HepG2 (cell line): ENCODE data around the gene ACYP2. TPM values are rescaled to one million over a fixed set of nuclear protein-coding genes. Genes with fewer than 3 reads are reported as not detected.

Experiments
- CC2D1A ChIP-seq: sonication (generic); formaldehyde crosslinking; IDR thresholded peaks from 2 replicates; pipeline ENCODE4 v1.8.1; 2023; ENCODE audit warnings: mild to moderate bottlenecking, missing genetic modification reagents
- DBP ChIP-seq: sonication (generic); formaldehyde crosslinking; IDR thresholded peaks from 2 replicates; pipeline ENCODE4 v1.4.0; 2020; ENCODE audit warnings: missing genetic modification reagents; ENCODE audit errors: not compliant biosample characterization
- MXI1 ChIP-seq: IDR thresholded peaks from 3 replicates; pipeline ENCODE4 v1.6.1; 2012; ENCODE audit warnings: low read depth, low read length, inconsistent platforms, borderline replicate concordance
- NCOA1 ChIP-seq: sonication (generic); formaldehyde crosslinking; IDR thresholded peaks from 2 replicates; pipeline ENCODE4 v1.9.0; 2021; ENCODE audit warnings: missing genetic modification reagents
- PHF8 ChIP-seq: sonication (generic); formaldehyde crosslinking; IDR thresholded peaks from 2 replicates; pipeline ENCODE4 v1.5.0; 2020; ENCODE audit warnings: missing genetic modification reagents
- POGZ ChIP-seq: sonication (generic); formaldehyde crosslinking; IDR thresholded peaks from 2 replicates; pipeline ENCODE4 v1.4.0; 2020; ENCODE audit warnings: mild to moderate bottlenecking, missing genetic modification reagents
- RFX5 ChIP-seq: IDR thresholded peaks from 2 replicates; pipeline ENCODE4 v1.6.1; 2011; ENCODE audit warnings: low read depth, low read length, improper control_type of control experiment
- XRCC5 ChIP-seq: fragments of 200-400 bp; formaldehyde crosslinking; optimal IDR thresholded peaks from 2 replicates; pipeline ENCODE3; 2017; ENCODE audit warnings: mild to moderate bottlenecking, low read length
- YEATS2 ChIP-seq: sonication (generic); formaldehyde crosslinking; IDR thresholded peaks from 2 replicates; pipeline ENCODE4 v1.4.0; 2020; ENCODE audit warnings: missing genetic modification reagents, borderline replicate concordance
- ZFP82 ChIP-seq: sonication (generic); formaldehyde crosslinking; IDR thresholded peaks from 2 replicates; pipeline ENCODE4 v1.5.1; 2020; ENCODE audit warnings: mild to moderate bottlenecking, missing genetic modification reagents, borderline replicate concordance
- ZNF503 ChIP-seq: sonication (generic); formaldehyde crosslinking; IDR thresholded peaks from 2 replicates; pipeline ENCODE4 v1.4.0; 2020; ENCODE audit warnings: missing genetic modification reagents
- ZNF598 ChIP-seq: sonication (generic); formaldehyde crosslinking; IDR thresholded peaks from 2 replicates; pipeline ENCODE4 v1.5.1; 2020; ENCODE audit warnings: mild to moderate bottlenecking, missing genetic modification reagents, borderline replicate concordance
- ZNF709 ChIP-seq: sonication (generic); formaldehyde crosslinking; IDR thresholded peaks from 2 replicates; pipeline ENCODE4 v1.5.0; 2020; ENCODE audit warnings: mild to moderate bottlenecking, missing genetic modification reagents
- ZNF713 ChIP-seq: sonication (generic); formaldehyde crosslinking; IDR thresholded peaks from 2 replicates; pipeline ENCODE4 v1.4.0; 2020; ENCODE audit warnings: mild to moderate bottlenecking, missing genetic modification reagents
- polyA plus RNA-seq, 8 experiments: library from polyadenylated mRNA; depleted of rRNA in 3 of 8; stranded (reverse) in 7 of 8; unstranded in 1 of 8; fragments of >200 nt; fragmentation: Illumina TruSeq in 4 of 8; extraction: Trizol in 4 of 8; gene quantifications; 2 replicates each; pipeline versions ENCODE4 v1.2.1 to v1.2.3, GENCODE V29; 2011 to 2016; ENCODE audit warnings: low read depth in 4 of 8, missing spikeins in 1 of 8, mixed read lengths in 1 of 8; ENCODE audit not compliant: insufficient read depth in 1 of 8
- total RNA-seq, 5 experiments: library from RNA; depleted of rRNA; stranded (reverse); fragments of >200 nt; fragmentation: Illumina TruSeq; extraction: Trizol; gene quantifications; 2 replicates each; pipeline ENCODE4 v1.2.3, GENCODE V29; 2016; ENCODE audit warnings: low read depth in 1 of 5
- TF ChIP-seq, protein P1 (sequence below): sonication (generic); formaldehyde crosslinking; IDR thresholded peaks from 2 replicates; pipeline ENCODE4 v1.8.0; 2022; ENCODE audit warnings: missing genetic modification reagents, mild to moderate bottlenecking, borderline replicate concordance
- TF ChIP-seq, protein P2 (sequence below): sonication (generic); formaldehyde crosslinking; IDR thresholded peaks from 2 replicates; pipeline ENCODE4 v1.5.0; 2020; ENCODE audit warnings: mild to moderate bottlenecking, missing genetic modification reagents
- TF ChIP-seq, protein P3 (sequence below): sonication (generic); formaldehyde crosslinking; IDR thresholded peaks from 2 replicates; pipeline ENCODE4 v1.4.0; 2020; ENCODE audit warnings: mild to moderate bottlenecking, missing genetic modification reagents

Gene ACYP2
- total and polyA plus RNA-seq, 2 of the 13 experiments (the other 11 are each of a cell fraction or from before 2014, with no cell fraction given): 12.3 to 12.7 TPM

DNA sequence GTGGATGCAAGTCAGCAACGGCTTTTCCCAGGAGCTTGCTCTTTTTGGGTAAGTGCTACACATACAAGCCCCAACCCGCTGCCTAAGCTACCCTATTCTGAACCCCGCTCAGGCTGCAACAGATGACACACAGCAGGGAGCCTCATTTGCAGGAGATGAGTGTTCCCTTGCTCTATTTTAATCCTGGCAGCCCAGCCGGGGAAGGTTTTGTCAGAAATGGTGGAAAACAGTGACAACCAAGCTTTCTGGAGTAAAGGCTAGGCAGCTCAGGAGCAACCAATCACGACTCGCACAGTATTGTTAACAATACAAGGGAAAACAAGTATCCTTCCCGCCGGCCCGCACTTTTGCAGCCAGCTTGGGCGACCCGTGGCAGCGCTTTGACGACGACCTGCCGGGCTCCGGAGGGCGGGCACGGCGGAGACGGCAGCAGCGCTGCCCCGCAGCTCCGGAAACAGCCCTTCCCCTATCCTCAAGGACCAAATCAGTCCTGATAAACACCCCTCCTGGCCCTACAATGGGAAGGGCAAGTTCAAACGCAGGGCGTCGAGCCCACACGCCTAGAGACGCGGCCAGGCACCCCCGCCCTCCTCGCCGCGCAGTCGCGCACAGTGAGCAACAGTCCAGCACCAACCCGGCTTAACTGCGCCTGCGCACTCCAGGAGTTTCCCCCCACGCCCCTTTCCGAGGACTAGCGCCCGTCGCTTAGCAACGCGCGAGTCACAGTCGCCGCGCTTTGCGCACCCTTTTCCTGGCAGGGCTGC, 214.9 kb downstream of the ACYP2 start (continued):
- TF ChIP-seq POGZ (CRISPR knock-in tag) (peak; percentile 70), PHF8 (peak; percentile 69), MXI1 (peak; percentile 94; the same call in 2 of the 3 replicates), XRCC5 (peak; percentile 85), DBP (CRISPR knock-in tag) (no peak), RFX5 (peak; percentile 79), ZNF713 (CRISPR knock-in tag) (0 out of 2 replicates have a peak, but pooled peaks have one; percentile 45), NCOA1 (CRISPR knock-in tag) (peak; percentile 95), ZNF503 (CRISPR knock-in tag) (0 out of 2 replicates have a peak, but pooled peaks have one; percentile 57), ZNF709 (CRISPR knock-in tag) (peak; percentile 76; the same call in 1 of the 2 replicates), ZNF598 (CRISPR knock-in tag) (peak; percentile 96), ZFP82 (peak; percentile 61; the same call in 1 of the 2 replicates), CC2D1A (CRISPR knock-in tag) (no peak), YEATS2 (CRISPR knock-in tag) (0 out of 2 replicates have a peak, but pooled peaks have one; percentile 33)
- TF ChIP-seq, protein P1, sequence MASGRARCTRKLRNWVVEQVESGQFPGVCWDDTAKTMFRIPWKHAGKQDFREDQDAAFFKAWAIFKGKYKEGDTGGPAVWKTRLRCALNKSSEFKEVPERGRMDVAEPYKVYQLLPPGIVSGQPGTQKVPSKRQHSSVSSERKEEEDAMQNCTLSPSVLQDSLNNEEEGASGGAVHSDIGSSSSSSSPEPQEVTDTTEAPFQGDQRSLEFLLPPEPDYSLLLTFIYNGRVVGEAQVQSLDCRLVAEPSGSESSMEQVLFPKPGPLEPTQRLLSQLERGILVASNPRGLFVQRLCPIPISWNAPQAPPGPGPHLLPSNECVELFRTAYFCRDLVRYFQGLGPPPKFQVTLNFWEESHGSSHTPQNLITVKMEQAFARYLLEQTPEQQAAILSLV (CRISPR knock-in tag): peak; percentile 98
- TF ChIP-seq, protein P2, sequence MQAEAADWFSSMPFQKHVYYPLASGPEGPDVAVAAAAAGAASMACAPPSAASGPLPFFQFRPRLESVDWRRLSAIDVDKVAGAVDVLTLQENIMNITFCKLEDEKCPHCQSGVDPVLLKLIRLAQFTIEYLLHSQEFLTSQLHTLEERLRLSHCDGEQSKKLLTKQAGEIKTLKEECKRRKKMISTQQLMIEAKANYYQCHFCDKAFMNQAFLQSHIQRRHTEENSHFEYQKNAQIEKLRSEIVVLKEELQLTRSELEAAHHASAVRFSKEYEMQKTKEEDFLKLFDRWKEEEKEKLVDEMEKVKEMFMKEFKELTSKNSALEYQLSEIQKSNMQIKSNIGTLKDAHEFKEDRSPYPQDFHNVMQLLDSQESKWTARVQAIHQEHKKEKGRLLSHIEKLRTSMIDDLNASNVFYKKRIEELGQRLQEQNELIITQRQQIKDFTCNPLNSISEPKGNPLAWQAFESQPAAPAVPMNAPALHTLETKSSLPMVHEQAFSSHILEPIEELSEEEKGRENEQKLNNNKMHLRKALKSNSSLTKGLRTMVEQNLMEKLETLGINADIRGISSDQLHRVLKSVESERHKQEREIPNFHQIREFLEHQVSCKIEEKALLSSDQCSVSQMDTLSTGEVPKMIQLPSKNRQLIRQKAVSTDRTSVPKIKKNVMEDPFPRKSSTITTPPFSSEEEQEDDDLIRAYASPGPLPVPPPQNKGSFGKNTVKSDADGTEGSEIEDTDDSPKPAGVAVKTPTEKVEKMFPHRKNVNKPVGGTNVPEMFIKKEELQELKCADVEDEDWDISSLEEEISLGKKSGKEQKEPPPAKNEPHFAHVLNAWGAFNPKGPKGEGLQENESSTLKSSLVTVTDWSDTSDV (CRISPR knock-in tag): 0 out of 2 replicates have a peak, but pooled peaks have one; percentile 76
- TF ChIP-seq, protein P3, sequence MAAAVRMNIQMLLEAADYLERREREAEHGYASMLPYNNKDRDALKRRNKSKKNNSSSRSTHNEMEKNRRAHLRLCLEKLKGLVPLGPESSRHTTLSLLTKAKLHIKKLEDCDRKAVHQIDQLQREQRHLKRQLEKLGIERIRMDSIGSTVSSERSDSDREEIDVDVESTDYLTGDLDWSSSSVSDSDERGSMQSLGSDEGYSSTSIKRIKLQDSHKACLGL (CRISPR knock-in tag): peak; percentile 89
